ENCODE measurements around the gene ATP13A4.

The ATP13A4 gene, protein sequence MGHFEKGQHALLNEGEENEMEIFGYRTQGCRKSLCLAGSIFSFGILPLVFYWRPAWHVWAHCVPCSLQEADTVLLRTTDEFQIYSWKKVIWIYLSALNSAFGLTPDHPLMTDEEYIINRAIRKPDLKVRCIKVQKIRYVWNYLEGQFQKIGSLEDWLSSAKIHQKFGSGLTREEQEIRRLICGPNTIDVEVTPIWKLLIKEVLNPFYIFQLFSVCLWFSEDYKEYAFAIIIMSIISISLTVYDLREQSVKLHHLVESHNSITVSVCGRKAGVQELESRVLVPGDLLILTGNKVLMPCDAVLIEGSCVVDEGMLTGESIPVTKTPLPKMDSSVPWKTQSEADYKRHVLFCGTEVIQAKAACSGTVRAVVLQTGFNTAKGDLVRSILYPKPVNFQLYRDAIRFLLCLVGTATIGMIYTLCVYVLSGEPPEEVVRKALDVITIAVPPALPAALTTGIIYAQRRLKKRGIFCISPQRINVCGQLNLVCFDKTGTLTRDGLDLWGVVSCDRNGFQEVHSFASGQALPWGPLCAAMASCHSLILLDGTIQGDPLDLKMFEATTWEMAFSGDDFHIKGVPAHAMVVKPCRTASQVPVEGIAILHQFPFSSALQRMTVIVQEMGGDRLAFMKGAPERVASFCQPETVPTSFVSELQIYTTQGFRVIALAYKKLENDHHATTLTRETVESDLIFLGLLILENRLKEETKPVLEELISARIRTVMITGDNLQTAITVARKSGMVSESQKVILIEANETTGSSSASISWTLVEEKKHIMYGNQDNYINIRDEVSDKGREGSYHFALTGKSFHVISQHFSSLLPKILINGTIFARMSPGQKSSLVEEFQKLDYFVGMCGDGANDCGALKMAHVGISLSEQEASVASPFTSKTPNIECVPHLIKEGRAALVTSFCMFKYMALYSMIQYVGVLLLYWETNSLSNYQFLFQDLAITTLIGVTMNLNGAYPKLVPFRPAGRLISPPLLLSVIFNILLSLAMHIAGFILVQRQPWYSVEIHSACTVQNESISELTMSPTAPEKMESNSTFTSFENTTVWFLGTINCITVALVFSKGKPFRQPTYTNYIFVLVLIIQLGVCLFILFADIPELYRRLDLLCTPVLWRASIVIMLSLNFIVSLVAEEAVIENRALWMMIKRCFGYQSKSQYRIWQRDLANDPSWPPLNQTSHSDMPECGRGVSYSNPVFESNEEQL

GRCh38 chr3:193554811-193555210 lies at the start of gene ATP13A4:
ATP13A4 (minus strand) TSS chr3:193554895; CDS start chr3:193554799, 96 bp downstream.
- DNase-seq = peak; percentile 17

- no peak for DNase-seq
Observed at GRCh38 chr3:193599393-193599792, 44.7 kb upstream of the ATP13A4 start.

DNA sequence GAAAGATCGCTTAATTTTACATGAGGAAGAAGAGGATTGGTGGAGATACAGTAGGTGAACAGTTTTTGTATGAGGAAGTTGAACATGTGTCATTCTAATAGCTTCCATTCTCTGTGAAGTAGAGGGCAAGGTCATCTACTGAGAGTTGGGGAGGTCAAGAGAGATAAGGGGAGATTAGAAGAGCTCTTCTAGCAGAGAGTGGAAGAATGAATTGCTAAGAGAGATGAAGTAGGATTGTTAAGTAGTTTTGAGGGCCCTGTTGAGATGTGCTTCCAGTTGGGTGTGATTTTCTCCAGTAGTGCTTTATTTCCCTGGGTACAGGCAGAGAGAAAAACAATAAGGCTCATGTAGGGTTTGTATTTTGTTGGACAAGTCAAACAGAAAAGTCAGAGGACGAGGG lies 43.5 kb upstream of the ATP13A4 start:
- DNase-seq = no peak

GRCh38 chr3:193595939-193596487 lies 41.3 kb upstream of the ATP13A4 start:
- DNase-seq = no peak

GRCh38 chr3:193594946-193595689 lies 40.4 kb upstream of the ATP13A4 start:
- DNase-seq = peak; percentile 26

DNA sequence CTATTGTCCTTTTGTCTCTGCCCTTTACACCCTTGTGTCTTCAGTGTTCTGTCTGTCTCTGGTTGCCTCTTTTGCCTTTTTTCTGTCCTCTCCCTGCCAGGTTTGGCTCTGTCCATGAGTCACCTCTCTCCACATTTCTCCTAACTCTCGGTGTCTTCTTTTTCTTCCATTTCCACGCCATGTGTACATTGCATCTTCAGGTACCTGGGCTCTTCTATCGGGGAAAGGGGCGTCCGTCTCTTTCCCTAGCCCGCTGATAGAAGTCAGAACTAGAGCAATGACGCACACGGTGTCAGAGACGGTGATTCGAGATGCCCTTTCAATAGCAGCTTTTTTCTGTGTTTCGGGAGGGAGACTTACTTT lies 39.0 kb upstream of the ATP13A4 start:
- peak; percentile 12 for DNase-seq

- peak; percentile 98 for DNase-seq
Observed at GRCh38 chr3:193592841-193593667, 38.4 kb upstream of the ATP13A4 start, which contains the start of gene OPA1. OPA1 (plus strand) TSS chr3:193593208; CDS start chr3:193593378, 170 bp downstream.

GRCh38 chr3:193590088-193590856 lies 35.6 kb upstream of the ATP13A4 start:
- peak; percentile 26 for DNase-seq

DNA sequence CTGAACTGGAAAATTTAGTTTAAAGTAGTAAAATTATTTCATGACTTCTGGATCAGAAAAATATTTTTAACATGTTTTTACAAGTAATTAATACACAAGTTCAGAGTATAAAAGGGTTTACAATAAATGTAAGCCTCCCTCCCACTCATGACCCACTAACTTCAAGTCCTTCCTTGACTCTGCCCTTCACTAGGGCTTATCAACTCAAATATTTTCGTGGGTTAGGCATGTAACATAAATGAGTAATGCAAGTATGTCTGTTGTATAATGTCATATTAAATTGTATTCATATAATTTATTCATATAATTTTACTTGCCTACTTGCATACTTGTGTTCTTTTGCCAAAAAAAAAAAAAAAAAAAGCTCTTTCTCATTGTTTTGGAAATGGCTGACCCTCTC lies 34.9 kb upstream of the ATP13A4 start:
- DNase-seq = no peak

DNA sequence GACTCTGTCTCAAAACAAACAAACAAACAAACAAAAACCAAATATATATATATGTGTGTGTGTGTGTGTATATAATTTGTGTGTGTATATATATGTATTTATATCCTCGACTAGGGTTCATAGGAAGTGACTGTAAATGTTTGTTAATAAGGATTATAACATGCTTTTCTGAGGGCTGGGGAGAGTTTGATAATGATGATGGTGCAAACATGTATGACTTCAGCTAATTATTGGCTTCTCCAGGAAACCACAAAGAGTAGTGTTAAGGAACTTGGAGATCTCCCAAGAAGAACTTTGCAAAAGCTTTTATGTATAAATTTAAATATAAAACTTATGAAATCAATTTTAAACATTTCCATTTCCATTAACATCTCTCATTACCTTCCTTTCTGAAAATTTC lies 34.4 kb upstream of the ATP13A4 start:
- no peak for DNase-seq

DNA sequence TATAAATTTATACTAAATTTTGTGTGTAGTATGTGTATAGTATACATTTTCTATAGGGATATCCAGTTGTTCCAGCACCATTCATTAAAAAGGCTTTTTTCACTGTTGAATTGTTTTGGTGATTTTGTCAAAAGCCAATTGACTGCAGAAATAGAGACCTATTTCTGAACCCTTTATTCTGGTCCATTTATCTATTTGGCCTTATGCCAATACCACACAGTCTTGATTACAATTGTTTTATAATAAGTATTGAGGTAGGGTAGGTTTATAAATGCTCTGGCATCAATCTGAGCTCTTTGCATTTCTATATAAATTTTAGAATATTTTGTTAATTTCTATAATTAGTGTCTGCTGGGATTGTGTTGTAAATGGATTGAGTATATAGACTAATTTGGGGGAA lies 31.8 kb upstream of the ATP13A4 start:
- no peak for DNase-seq

DNA sequence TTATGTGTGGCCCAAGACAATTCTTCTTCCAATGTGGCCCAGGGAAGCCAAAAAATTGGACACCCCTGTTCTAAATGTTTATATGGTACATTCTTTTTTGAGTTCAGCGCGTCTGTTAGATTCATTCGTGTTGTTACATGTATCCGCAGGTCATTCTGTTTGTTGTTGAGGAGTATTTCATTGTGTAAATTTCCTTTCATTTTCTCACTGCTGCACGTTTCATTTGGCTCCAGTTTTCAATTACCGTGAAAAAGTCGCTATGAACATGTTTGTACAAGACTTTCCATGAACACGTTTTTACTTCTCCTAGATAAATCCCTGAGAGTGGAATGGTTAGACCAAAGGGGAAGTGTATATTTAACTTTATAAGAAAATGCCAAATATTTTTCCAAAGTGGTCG lies 30.8 kb upstream of the ATP13A4 start:
- no peak for DNase-seq

- no peak for DNase-seq
Observed at GRCh38 chr3:193574488-193575070, 19.9 kb upstream of the ATP13A4 start.

- DNase-seq = no peak
Observed at GRCh38 chr3:193573403-193574191, 18.9 kb upstream of the ATP13A4 start.

GRCh38 chr3:193572426-193572908 lies 17.8 kb upstream of the ATP13A4 start:
- DNase-seq = peak; percentile 44

GRCh38 chr3:193569119-193569518 lies 14.4 kb upstream of the ATP13A4 start:
- DNase-seq = no peak

DNA sequence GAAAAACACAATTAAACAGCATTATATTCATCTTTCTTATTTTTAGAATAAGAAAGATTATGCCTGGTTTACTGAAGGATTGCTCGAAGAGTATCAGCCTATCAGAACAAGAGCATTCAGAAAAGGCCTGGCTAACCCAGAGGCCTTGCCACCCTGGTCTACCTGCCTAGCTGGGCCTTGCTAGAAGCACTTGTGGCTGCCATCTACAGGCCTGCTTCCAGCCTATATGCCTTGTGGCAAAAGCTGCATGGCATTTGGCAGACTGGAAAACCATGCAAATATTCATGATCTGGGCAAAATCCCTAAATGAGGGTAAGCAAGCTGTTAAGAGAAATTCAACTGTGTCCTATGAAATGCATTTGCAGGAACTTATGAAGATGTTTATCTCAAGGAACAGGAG lies 9.3 kb upstream of the ATP13A4 start:
- DNase-seq = no peak

- no peak for DNase-seq
Observed at GRCh38 chr3:193563426-193563825, 8.7 kb upstream of the ATP13A4 start.

- DNase-seq = no peak
Observed at GRCh38 chr3:193560870-193561269, 6.2 kb upstream of the ATP13A4 start.
